ENCODE measurements around the gene ABCA8. TPM values are rescaled to one million over a fixed set of nuclear protein-coding genes. Genes with fewer than 3 reads are reported as not detected.

Gene ABCA8
- total and polyA plus RNA-seq, 2 of the 8 experiments (the other 6 are each of a cell fraction or from before 2014, with no cell fraction given) = not detected

DNA sequence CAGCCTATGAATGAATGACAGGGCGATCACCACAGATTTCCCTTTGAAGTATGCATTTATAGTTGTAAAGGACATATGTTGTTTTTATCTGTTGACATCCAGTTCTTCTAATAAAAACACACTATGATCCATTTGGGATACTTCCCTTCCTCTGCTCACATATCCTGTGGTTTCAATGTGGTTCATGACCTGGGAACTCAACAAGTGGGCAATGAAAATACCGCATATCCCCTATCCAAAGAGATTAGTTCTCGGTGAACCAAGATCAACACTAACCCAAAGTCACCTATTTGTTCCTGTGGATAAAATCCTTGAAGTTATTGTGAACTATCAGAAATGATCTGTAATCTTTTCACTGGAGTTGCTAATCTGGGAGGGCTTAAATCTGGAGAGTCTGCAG is 16.0 kb downstream of the ABCA8 start:
- no peak overlapping the region for H4K91ac ChIP-seq (replicated peaks; ENCODE audit: insufficient read length, low read length)
- H3K23ac ChIP-seq (ENCODE audit: insufficient read length) = no peak overlapping the region
- POLR2A ChIA-PET (ENCODE audit: partially characterized antibody) = no interaction called here
- H3K14ac ChIP-seq (ENCODE audit: insufficient read length) = no peak overlapping the region
- CTCF ChIA-PET (ENCODE audit: partially characterized antibody) = no interaction called here
- no peak for DNase-seq (ENCODE audit: low read depth in 1 of 2, low spot score in 2 of 2)
- H4K8ac ChIP-seq (ENCODE audit: extremely low read depth, insufficient read depth, low read length) = no peak overlapping the region
- no peak overlapping the region for H3K56ac ChIP-seq (replicated peaks; ENCODE audit: insufficient read length, low read depth, low read length)
- H4K20me1 ChIP-seq (replicated peaks in 1 of 2; ENCODE audit: control insufficient read depth in 1 of 2, insufficient read depth in 2 of 2, low read length in 2 of 2) = no peaks in the 10 kb centered on the region
- H4K5ac ChIP-seq (ENCODE audit: insufficient read length, low read depth, low read length) = no peak overlapping the region
- TF ChIP-seq KDM4A (IDR thresholded peaks at IDR 0.05; ENCODE audit: low read depth, low read length, severe bottlenecking) (no peak), GTF2F1 (IDR thresholded peaks at IDR 0.05; ENCODE audit: borderline replicate concordance, low read depth, low read length) (no peak), CBX5 (IDR thresholded peaks at IDR 0.05; ENCODE audit: low read depth, low read length) (no peak), BRCA1 (IDR thresholded peaks at IDR 0.05; ENCODE audit: low read depth, low read length) (no peak), SAP30 (IDR thresholded peaks at IDR 0.05; ENCODE audit: insufficient read depth, insufficient replicate concordance, low read length) (no peak)
- WGBS, 2 experiments (ENCODE audit: extremely low coverage in 1 of 2, insufficient coverage in 1 of 2, insufficient read length in 1 of 2, insufficient replicate concordance in 2 of 2, low coverage in 1 of 2, low lambda C conversion rate in 2 of 2, missing lambda C conversion rate in 1 of 2) = 83% methylated on average over 3 of the region's 3 CpGs; no CpG with 5 or more reads in 1 of the 2 experiments
- no peak overlapping the region for H3K4me3 ChIP-seq (ENCODE audit: extremely low read depth in 1 of 4, insufficient read depth in 2 of 4, low read depth in 3 of 4, low read length in 4 of 4)
- no peak overlapping the region for H3K27ac ChIP-seq (ENCODE audit: low read depth, low read length)
- no peaks in the 10 kb centered on the region for H3K79me1 ChIP-seq (ENCODE audit: low read depth, low read length)
- no peaks in the 10 kb centered on the region for H3K23me2 ChIP-seq (ENCODE audit: low read depth, low read length)
- no peak overlapping the region for H2BK12ac ChIP-seq (ENCODE audit: low read depth, low read length)
- H3K36me3 ChIP-seq (ENCODE audit: control insufficient read depth in 2 of 4, insufficient read depth in 4 of 4, low read length in 3 of 4) = no peaks in the 10 kb centered on the region
- H3K9me3 ChIP-seq (ENCODE audit: insufficient read depth in 2 of 2, low read depth in 1 of 2, low read length in 1 of 2) = no peaks in the 10 kb centered on the region
- no peak overlapping the region for H2BK5ac ChIP-seq (ENCODE audit: low read depth, low read length)
- H3K4me1 ChIP-seq (replicated peaks in 1 of 4; ENCODE audit: control insufficient read depth in 3 of 4, insufficient read depth in 4 of 4, low read length in 3 of 4) = no peaks in the 10 kb centered on the region
- no peak overlapping the region for H3K4me2 ChIP-seq (ENCODE audit: insufficient read depth in 1 of 2, low read depth in 2 of 2, low read length in 2 of 2)
- no peak overlapping the region for H2BK20ac ChIP-seq (ENCODE audit: low read length)
- no peaks in the 10 kb centered on the region for H3K79me2 ChIP-seq (ENCODE audit: control insufficient read depth in 1 of 2, insufficient read depth in 2 of 2, low read length in 2 of 2)
- no peak overlapping the region for H2AK5ac ChIP-seq (ENCODE audit: low read depth, low read length)
- no peak overlapping the region for H3K18ac ChIP-seq (ENCODE audit: extremely low read depth, low read length)
- H3K27me3 ChIP-seq (replicated peaks in 1 of 4; ENCODE audit: control insufficient read depth in 3 of 4, extremely low read depth in 1 of 4, insufficient read depth in 3 of 4, low read length in 3 of 4) = no peaks in the 10 kb centered on the region
- FAIRE-seq = no peak
- H2BK15ac ChIP-seq (ENCODE audit: low read length) = no peak overlapping the region
- H3K4ac ChIP-seq (replicated peaks; ENCODE audit: insufficient read length, low read depth, low read length) = no peak overlapping the region
- H2BK120ac ChIP-seq (replicated peaks; ENCODE audit: low read depth, low read length) = no peak overlapping the region
- no peak overlapping the region for H2AFZ ChIP-seq (ENCODE audit: low read length)
- no peak overlapping the region for H3K9ac ChIP-seq (replicated peaks in 1 of 4; ENCODE audit: extremely low read depth in 1 of 4, low read depth in 3 of 4, low read length in 3 of 4)
